AG04449 (cell line): ENCODE measurements around the gene PSENEN.

ENCODE experiments used
- CTCF ChIA-PET: fragments of 350-600 bp; formaldehyde crosslinking; extraction: SDS; loops from one replicate; lab custom pipeline; 2021; ENCODE audit warnings: antibody characterized with exemption; lab: Yijun Ruan, JAX
- POLR2A ChIA-PET: fragments of 400-600, 350-600 bp; formaldehyde crosslinking; extraction: SDS; loops from one replicate; lab custom pipeline; 2020; ENCODE audit warnings: antibody characterized with exemption, inconsistent platforms; lab: Yijun Ruan, JAX
- DNase-seq: peaks from one replicate; pipeline ENCODE4 v3.0.0-alpha.2; 2010; ENCODE audit warnings: low read depth, low spot score
- H3K4me3 ChIP-seq: 2 replicates; pipeline ENCODE4 v1.5.1; 2011; ENCODE audit warnings: low read depth, mild to moderate bottlenecking, control low read depth, low read length
- CTCF ChIP-seq: IDR thresholded peaks from one replicate; pipeline ENCODE4 v1.5.1; 2011; ENCODE audit warnings: mild to moderate bottlenecking, moderate library complexity, low read length, control low read depth, inconsistent platforms; ENCODE audit not compliant: insufficient read depth; ENCODE audit errors: missing control alignments

The PSENEN gene

GRCh38 chr19:35777086-35777841 is 31.8 kb downstream of the PSENEN start:
- no peak for TF ChIP-seq CTCF
- ChIA-PET POLR2A (no interaction called here), CTCF (interaction anchor here (1.1 to 1.5 kb wide), 2 partner anchors 13 to 83 kb away, joined by 3 read pairs; no protein-coding TSS in a partner anchor)
- no peak overlapping the region; the same call in 1 of the 2 replicates for H3K4me3 ChIP-seq
- no peak for DNase-seq

- no peak for DNase-seq
These were observed 32.5 kb downstream of the PSENEN start for GRCh38 chr19:35777961-35778360.

GRCh38 chr19:35779033-35779432 is 33.6 kb downstream of the PSENEN start:
- POLR2A ChIA-PET, result interaction anchor here (0.7 to 1.1 kb wide), 2 partner anchors 18 to 77 kb away, joined by 3 to 4 read pairs; no protein-coding TSS in a partner anchor
- no peak overlapping the region for H3K4me3 ChIP-seq
- no peak for TF ChIP-seq CTCF
- no peak for DNase-seq
- CTCF ChIA-PET, result no interaction called here

More at GRCh38 chr19:35777961-35778360, 32.5 kb downstream of the PSENEN start:
- TF ChIP-seq CTCF, result no peak
- ChIA-PET CTCF (no interaction called here), POLR2A (no interaction called here)
- no peak overlapping the region for H3K4me3 ChIP-seq

- ChIA-PET POLR2A (interaction anchor here (1.1 kb wide), 1 partner anchor 78 kb away, joined by 3 read pairs; no protein-coding TSS in a partner anchor), CTCF (no interaction called here)
- no peak overlapping the region for H3K4me3 ChIP-seq
- TF ChIP-seq CTCF, result no peak
- no peak for DNase-seq
These were observed 34.6 kb downstream of the PSENEN start for GRCh38 chr19:35780058-35780457.

- no peak for DNase-seq
- CTCF ChIA-PET, result no interaction called here
- POLR2A ChIA-PET, result no interaction called here
- TF ChIP-seq CTCF, result no peak
- no peak overlapping the region for H3K4me3 ChIP-seq
These were observed 35.3 kb downstream of the PSENEN start for GRCh38 chr19:35780717-35781116.

- POLR2A ChIA-PET, result no interaction called here
- no peak for TF ChIP-seq CTCF
- H3K4me3 ChIP-seq, result no peak overlapping the region
- no peak for DNase-seq
- CTCF ChIA-PET, result no interaction called here
These were observed 36.2 kb downstream of the PSENEN start for GRCh38 chr19:35781650-35782049.
